ENCODE measurements around the gene TIMP3. TPM values are rescaled to one million over a fixed set of nuclear protein-coding genes. Genes with fewer than 3 reads are reported as not detected.

Gene TIMP3
- total RNA-seq, 1 experiment from 2014 or later = 3.3 TPM

DNA sequence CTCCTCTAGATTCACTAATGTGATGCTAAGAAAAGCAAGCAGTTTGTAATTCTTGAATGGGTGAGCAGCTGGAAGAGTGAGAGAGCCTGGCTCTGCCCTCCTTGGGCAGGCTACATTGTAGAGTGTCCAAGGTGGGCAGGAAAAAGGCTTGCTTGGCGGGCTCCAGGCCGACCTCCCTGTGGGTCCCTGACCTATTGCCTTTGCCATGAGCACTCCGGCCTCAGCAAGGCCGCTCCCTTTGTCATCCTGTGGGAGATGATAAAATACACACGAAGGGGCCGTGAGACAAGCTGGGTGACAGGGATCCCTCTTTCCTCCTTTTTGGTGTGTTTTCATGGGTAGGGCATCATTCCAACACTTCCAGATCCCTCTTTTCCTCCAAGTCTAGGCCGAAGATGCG, 41.8 kb downstream of the TIMP3 start (continued):
- TF ChIP-seq, protein P1, sequence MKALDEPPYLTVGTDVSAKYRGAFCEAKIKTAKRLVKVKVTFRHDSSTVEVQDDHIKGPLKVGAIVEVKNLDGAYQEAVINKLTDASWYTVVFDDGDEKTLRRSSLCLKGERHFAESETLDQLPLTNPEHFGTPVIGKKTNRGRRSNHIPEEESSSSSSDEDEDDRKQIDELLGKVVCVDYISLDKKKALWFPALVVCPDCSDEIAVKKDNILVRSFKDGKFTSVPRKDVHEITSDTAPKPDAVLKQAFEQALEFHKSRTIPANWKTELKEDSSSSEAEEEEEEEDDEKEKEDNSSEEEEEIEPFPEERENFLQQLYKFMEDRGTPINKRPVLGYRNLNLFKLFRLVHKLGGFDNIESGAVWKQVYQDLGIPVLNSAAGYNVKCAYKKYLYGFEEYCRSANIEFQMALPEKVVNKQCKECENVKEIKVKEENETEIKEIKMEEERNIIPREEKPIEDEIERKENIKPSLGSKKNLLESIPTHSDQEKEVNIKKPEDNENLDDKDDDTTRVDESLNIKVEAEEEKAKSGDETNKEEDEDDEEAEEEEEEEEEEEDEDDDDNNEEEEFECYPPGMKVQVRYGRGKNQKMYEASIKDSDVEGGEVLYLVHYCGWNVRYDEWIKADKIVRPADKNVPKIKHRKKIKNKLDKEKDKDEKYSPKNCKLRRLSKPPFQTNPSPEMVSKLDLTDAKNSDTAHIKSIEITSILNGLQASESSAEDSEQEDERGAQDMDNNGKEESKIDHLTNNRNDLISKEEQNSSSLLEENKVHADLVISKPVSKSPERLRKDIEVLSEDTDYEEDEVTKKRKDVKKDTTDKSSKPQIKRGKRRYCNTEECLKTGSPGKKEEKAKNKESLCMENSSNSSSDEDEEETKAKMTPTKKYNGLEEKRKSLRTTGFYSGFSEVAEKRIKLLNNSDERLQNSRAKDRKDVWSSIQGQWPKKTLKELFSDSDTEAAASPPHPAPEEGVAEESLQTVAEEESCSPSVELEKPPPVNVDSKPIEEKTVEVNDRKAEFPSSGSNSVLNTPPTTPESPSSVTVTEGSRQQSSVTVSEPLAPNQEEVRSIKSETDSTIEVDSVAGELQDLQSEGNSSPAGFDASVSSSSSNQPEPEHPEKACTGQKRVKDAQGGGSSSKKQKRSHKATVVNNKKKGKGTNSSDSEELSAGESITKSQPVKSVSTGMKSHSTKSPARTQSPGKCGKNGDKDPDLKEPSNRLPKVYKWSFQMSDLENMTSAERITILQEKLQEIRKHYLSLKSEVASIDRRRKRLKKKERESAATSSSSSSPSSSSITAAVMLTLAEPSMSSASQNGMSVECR (CRISPR knock-in tag; IDR thresholded peaks at IDR 0.05; ENCODE audit: borderline replicate concordance) = no peak
- TF ChIP-seq ZNF423 (CRISPR knock-in tag; IDR thresholded peaks at IDR 0.05) (no peak), FOXJ3 (CRISPR knock-in tag; IDR thresholded peaks at IDR 0.05; ENCODE audit: borderline replicate concordance) (no peak), FOXK1 (CRISPR knock-in tag; IDR thresholded peaks at IDR 0.05) (no peak)
- TF ChIP-seq, protein P2, sequence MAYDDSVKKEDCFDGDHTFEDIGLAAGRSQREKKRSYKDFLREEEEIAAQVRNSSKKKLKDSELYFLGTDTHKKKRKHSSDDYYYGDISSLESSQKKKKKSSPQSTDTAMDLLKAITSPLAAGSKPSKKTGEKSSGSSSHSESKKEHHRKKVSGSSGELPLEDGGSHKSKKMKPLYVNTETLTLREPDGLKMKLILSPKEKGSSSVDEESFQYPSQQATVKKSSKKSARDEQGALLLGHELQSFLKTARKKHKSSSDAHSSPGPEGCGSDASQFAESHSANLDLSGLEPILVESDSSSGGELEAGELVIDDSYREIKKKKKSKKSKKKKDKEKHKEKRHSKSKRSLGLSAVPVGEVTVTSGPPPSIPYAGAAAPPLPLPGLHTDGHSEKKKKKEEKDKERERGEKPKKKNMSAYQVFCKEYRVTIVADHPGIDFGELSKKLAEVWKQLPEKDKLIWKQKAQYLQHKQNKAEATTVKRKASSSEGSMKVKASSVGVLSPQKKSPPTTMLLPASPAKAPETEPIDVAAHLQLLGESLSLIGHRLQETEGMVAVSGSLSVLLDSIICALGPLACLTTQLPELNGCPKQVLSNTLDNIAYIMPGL (CRISPR knock-in tag; IDR thresholded peaks at IDR 0.05) = no peak

DNA sequence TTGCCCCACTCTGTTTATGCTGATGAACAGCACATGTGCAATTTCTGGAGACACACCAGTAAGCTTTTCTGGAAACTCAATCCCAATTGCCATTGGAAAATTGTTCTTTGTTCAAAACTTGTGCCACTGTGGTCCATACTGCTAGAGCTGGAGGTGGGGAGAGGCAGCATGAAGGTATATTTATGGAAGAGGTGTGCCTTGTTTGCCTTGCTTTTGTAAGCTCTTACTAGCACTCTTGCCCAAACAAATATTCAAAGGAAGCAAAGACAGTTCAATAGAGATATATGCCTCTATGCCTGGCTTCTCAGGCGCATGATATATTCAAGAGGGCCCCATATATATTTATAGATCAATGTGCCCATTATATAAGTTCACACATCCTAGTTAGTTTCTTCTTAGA, 42.7 kb downstream of the TIMP3 start:
- Mint-ChIP-seq H3K9me3 (no peaks in the 10 kb centered on the region), H3K27me3 (ENCODE audit: low read depth) (no peaks in the 10 kb centered on the region), H3K4me1 (peaks cover 8% of the 10 kb centered on the region; the same call in 1 of the 2 replicates), H3K4me3 (no peak overlapping the region), H3K36me3 (no peaks in the 10 kb centered on the region), H3K27ac (no peak overlapping the region)
- ATAC-seq (no peak), DNase-seq (ENCODE audit: low spot score) (no peak)
- TF ChIP-seq, protein P3, sequence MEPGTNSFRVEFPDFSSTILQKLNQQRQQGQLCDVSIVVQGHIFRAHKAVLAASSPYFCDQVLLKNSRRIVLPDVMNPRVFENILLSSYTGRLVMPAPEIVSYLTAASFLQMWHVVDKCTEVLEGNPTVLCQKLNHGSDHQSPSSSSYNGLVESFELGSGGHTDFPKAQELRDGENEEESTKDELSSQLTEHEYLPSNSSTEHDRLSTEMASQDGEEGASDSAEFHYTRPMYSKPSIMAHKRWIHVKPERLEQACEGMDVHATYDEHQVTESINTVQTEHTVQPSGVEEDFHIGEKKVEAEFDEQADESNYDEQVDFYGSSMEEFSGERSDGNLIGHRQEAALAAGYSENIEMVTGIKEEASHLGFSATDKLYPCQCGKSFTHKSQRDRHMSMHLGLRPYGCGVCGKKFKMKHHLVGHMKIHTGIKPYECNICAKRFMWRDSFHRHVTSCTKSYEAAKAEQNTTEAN (CRISPR knock-in tag; IDR thresholded peaks at IDR 0.05) = no peak
- TF ChIP-seq SP1 (CRISPR knock-in tag; conservative IDR thresholded peaks at IDR 0.05) = no peak
- TF ChIP-seq MYBL2 (CRISPR knock-in tag; IDR thresholded peaks at IDR 0.05) = no peak
- TF ChIP-seq KAT7 (CRISPR knock-in tag; IDR thresholded peaks at IDR 0.05; ENCODE audit: borderline replicate concordance) = no peak
- TF ChIP-seq, protein P4, sequence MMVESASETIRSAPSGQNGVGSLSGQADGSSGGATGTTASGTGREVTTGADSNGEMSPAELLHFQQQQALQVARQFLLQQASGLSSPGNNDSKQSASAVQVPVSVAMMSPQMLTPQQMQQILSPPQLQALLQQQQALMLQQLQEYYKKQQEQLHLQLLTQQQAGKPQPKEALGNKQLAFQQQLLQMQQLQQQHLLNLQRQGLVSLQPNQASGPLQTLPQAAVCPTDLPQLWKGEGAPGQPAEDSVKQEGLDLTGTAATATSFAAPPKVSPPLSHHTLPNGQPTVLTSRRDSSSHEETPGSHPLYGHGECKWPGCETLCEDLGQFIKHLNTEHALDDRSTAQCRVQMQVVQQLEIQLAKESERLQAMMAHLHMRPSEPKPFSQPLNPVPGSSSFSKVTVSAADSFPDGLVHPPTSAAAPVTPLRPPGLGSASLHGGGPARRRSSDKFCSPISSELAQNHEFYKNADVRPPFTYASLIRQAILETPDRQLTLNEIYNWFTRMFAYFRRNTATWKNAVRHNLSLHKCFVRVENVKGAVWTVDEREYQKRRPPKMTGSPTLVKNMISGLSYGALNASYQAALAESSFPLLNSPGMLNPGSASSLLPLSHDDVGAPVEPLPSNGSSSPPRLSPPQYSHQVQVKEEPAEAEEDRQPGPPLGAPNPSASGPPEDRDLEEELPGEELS (CRISPR knock-in tag; IDR thresholded peaks at IDR 0.05) = no peak
- TF ChIP-seq ZBTB21 (CRISPR knock-in tag; IDR thresholded peaks at IDR 0.05; ENCODE audit: borderline replicate concordance) = no peak
- ChIA-PET POLR2A (no interaction called here), CTCF (no interaction called here)

DNA sequence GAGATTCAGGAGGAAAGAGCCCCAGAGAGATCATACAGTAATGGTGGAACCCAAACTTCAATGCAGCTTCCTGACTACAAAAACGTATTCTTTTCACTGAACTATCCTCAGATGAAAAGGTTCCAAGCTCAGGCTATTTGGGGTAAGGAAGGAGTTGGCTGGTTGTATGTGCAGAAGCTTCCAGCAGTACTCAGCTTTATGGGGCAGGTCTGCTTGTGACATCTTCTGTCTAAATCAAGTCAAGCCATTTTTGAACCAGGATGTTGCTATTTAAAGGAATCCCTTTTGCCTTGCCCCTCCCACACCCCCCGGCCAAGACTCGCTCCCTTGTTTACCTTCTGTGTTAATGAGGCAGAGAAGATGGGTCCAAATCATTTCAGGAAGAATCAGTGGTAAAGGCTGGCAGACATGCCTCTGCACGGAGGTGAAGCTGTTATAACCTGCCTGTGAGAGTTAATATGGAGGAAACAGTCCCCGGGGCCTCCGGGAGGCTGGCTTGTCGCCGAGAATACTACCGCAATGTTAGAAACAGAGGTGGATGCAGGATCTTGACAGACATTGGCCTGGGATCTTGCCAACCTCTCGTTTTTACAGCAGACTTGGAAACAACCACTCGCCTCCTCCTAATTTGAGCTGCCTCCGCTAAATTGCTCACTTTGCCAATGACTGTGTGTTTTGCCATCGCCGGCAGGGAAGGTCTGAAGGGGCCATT, 45.4 kb downstream of the TIMP3 start:
- Mint-ChIP-seq H3K27ac (no peak overlapping the region), H3K4me3 (no peak overlapping the region), H3K4me1 (0 out of 2 replicates have a peak, but pooled peaks cover 2% of the 10 kb centered on the region), H3K36me3 (no peaks in the 10 kb centered on the region), H3K9me3 (no peaks in the 10 kb centered on the region), H3K27me3 (ENCODE audit: low read depth) (no peaks in the 10 kb centered on the region)
- POLR2A ChIA-PET = interaction anchor here (0.5 kb wide), 1 partner anchor 366 kb away, joined by 3 read pairs; no protein-coding TSS in a partner anchor
- CTCF ChIA-PET = interaction anchor here (0.8 to 1.2 kb wide), 3 partner anchors 10 to 154 kb away, joined by 3 to 4 read pairs (median 3); no protein-coding TSS in a partner anchor
- ATAC-seq = no peak
- no peak for DNase-seq (ENCODE audit: low spot score)
- TF ChIP-seq ZNF416 (CRISPR knock-in tag; IDR thresholded peaks at IDR 0.05) (no peak), ZNF396 (CRISPR knock-in tag; IDR thresholded peaks at IDR 0.05; ENCODE audit: borderline replicate concordance) (no peak), RORB (CRISPR knock-in tag; IDR thresholded peaks at IDR 0.05) (no peak), SMAD4 (CRISPR knock-in tag; IDR thresholded peaks at IDR 0.05) (no peak), CREM (CRISPR knock-in tag; IDR thresholded peaks at IDR 0.05) (no peak), MYBL2 (CRISPR knock-in tag; IDR thresholded peaks at IDR 0.05) (no peak), HMGA2 (CRISPR knock-in tag; IDR thresholded peaks at IDR 0.05) (no peak), FOXK1 (CRISPR knock-in tag; IDR thresholded peaks at IDR 0.05) (no peak)
- TF ChIP-seq, protein P5, sequence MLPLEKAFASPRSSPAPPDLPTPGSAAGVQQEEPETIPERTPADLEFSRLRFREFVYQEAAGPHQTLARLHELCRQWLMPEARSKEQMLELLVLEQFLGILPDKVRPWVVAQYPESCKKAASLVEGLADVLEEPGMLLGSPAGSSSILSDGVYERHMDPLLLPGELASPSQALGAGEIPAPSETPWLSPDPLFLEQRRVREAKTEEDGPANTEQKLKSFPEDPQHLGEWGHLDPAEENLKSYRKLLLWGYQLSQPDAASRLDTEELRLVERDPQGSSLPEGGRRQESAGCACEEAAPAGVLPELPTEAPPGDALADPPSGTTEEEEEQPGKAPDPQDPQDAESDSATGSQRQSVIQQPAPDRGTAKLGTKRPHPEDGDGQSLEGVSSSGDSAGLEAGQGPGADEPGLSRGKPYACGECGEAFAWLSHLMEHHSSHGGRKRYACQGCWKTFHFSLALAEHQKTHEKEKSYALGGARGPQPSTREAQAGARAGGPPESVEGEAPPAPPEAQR (CRISPR knock-in tag; IDR thresholded peaks at IDR 0.05) = no peak
- TF ChIP-seq, protein P6, sequence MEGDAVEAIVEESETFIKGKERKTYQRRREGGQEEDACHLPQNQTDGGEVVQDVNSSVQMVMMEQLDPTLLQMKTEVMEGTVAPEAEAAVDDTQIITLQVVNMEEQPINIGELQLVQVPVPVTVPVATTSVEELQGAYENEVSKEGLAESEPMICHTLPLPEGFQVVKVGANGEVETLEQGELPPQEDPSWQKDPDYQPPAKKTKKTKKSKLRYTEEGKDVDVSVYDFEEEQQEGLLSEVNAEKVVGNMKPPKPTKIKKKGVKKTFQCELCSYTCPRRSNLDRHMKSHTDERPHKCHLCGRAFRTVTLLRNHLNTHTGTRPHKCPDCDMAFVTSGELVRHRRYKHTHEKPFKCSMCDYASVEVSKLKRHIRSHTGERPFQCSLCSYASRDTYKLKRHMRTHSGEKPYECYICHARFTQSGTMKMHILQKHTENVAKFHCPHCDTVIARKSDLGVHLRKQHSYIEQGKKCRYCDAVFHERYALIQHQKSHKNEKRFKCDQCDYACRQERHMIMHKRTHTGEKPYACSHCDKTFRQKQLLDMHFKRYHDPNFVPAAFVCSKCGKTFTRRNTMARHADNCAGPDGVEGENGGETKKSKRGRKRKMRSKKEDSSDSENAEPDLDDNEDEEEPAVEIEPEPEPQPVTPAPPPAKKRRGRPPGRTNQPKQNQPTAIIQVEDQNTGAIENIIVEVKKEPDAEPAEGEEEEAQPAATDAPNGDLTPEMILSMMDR (IDR thresholded peaks at IDR 0.05) = no peak
